Small intestine (tissue), 7 donors: ENCODE measurements around the gene CAMK1D. TPM values are rescaled to one million over a fixed set of nuclear protein-coding genes. Genes with fewer than 3 reads are reported as not detected.

Source experiments
- DNase-seq, 2 donors: peaks; one replicate each; pipeline versions ENCODE4 v3.0.0 to v3.0.0-alpha.2; 2013
- FAIRE-seq: peaks from 2 replicates; lab custom pipeline; 2012; peaks lifted over from hg19 to GRCh38; lab: Jason Lieb, UNC
- H3K27ac ChIP-seq, 3 donors: one replicate each; pipeline ENCODE4 v1.5.1; 2013; ENCODE audit warnings: low read length in 2 of 3, mild to moderate bottlenecking in 2 of 3, control low read depth in 1 of 3, inconsistent platforms in 1 of 3, low read depth in 1 of 3, moderate library complexity in 1 of 3
- H3K27me3 ChIP-seq, 3 donors: one replicate each; pipeline ENCODE4 v1.6.1; 2013; ENCODE audit warnings: low read length in 3 of 3, inconsistent platforms in 1 of 3; ENCODE audit not compliant: control insufficient read depth in 3 of 3, insufficient read depth in 3 of 3
- H3K36me3 ChIP-seq, 3 donors: one replicate each; pipeline ENCODE4 v1.6.1; 2013; ENCODE audit warnings: low read length in 3 of 3, inconsistent platforms in 1 of 3, low read depth in 1 of 3, mild to moderate bottlenecking in 1 of 3, moderate library complexity in 1 of 3; ENCODE audit not compliant: control insufficient read depth in 3 of 3, insufficient read depth in 2 of 3
- H3K4me1 ChIP-seq, 3 donors: one replicate each; pipeline ENCODE4 v1.6.1; 2013; ENCODE audit warnings: low read length in 2 of 3, inconsistent platforms in 1 of 3, low read depth in 1 of 3, mild to moderate bottlenecking in 1 of 3, moderate library complexity in 1 of 3; ENCODE audit not compliant: control insufficient read depth in 3 of 3, insufficient read depth in 2 of 3
- H3K4me3 ChIP-seq, 3 donors: one replicate each; pipeline ENCODE4 v1.5.1; 2013; ENCODE audit warnings: low read length in 3 of 3, control low read depth in 1 of 3, inconsistent platforms in 1 of 3, low read depth in 1 of 3, mild to moderate bottlenecking in 1 of 3, moderate library complexity in 1 of 3
- H3K9me3 ChIP-seq, 2 donors: one replicate each; pipeline ENCODE4 v1.6.1; 2013; ENCODE audit warnings: low read depth in 1 of 2, low read length in 1 of 2; ENCODE audit not compliant: control insufficient read depth in 2 of 2, insufficient read depth in 1 of 2
- WGBS, 3 donors: extraction: QIAGEN DNeasy Blood & Tissue Kit; methylation state at CpG; one replicate each; pipeline ENCODE4 v1.1.7; 2013; 5-methylcytosine and 5-hydroxymethylcytosine counted together
- polyA plus RNA-seq, 4 donors: library from polyadenylated mRNA; stranded (reverse) in 3 of 4; unstranded in 1 of 4; fragments of 200-250 nt in 3 of 4; fragments of 120-200 nt in 1 of 4; gene quantifications; one replicate each; pipeline versions ENCODE4 v1.2.1 to v1.2.3, GENCODE V29; 2013
- donor health status: healthy with polysubstance abuse.
- donor health status: control.
- donor health status: control.
- donor health status: Bipolar disorder and iron deficiency.
- donor health status: healthy.

The CAMK1D gene
- polyA plus RNA-seq, 4 donors, result 0.45 to 9.7 (median 3.8) TPM

- DNase-seq (no peak), FAIRE-seq (no peak)
- H3K27me3 ChIP-seq, result no peaks in the 10 kb centered on the region
- peaks cover 0 to 3% (median 0%) of the 10 kb centered on the region in 3 donors for H3K4me1 ChIP-seq
- no peak overlapping the region for H3K27ac ChIP-seq
- 68 to 85% (median 73%) methylated on average over 8 of the region's 8 CpGs for WGBS, 3 donors
- no peak overlapping the region for H3K4me3 ChIP-seq
- no peaks in the 10 kb centered on the region for H3K9me3 ChIP-seq
- no peaks in the 10 kb centered on the region for H3K36me3 ChIP-seq
These were observed 45.1 kb downstream of the CAMK1D start for GRCh38 chr10:12394241-12395033.

GRCh38 chr10:12396093-12396492, 46.7 kb downstream of the CAMK1D start:
- Histone ChIP-seq H3K27me3 (no peaks in the 10 kb centered on the region), H3K4me3 (no peak overlapping the region), H3K36me3 (no peaks in the 10 kb centered on the region), H3K4me1 (peaks cover 0 to 3% (median 0%) of the 10 kb centered on the region in 3 donors), H3K27ac (no peak overlapping the region), H3K9me3 (no peaks in the 10 kb centered on the region)
- 92 to 96% (median 93%) methylated on average over 9 of the region's 9 CpGs for WGBS, 3 donors
- FAIRE-seq, result no peak
- no peak for DNase-seq

GRCh38 chr10:12396567-12396966, 47.2 kb downstream of the CAMK1D start:
- H3K27ac ChIP-seq, result no peak overlapping the region
- H3K4me1 ChIP-seq, result peaks cover 0 to 3% (median 0%) of the 10 kb centered on the region in 3 donors
- no peak overlapping the region for H3K4me3 ChIP-seq
- 76 to 93% (median 81%) methylated on average over 6 of the region's 6 CpGs for WGBS, 3 donors
- peaks cover 0 to 2% (median 0%) of the 10 kb centered on the region in 3 donors for H3K36me3 ChIP-seq
- H3K27me3 ChIP-seq, result no peaks in the 10 kb centered on the region
- no peak for DNase-seq
- no peaks in the 10 kb centered on the region for H3K9me3 ChIP-seq
- FAIRE-seq, result no peak

GRCh38 chr10:12397147-12397896, 48.0 kb downstream of the CAMK1D start:
- FAIRE-seq, result no peak
- H3K4me3 ChIP-seq, result no peak overlapping the region
- H3K27me3 ChIP-seq, result no peaks in the 10 kb centered on the region
- H3K36me3 ChIP-seq, result peaks cover 0 to 2% (median 0%) of the 10 kb centered on the region in 3 donors
- peaks cover 0 to 3% (median 0%) of the 10 kb centered on the region in 3 donors for H3K4me1 ChIP-seq
- no peak for DNase-seq
- no peak overlapping the region for H3K27ac ChIP-seq
- H3K9me3 ChIP-seq, result no peaks in the 10 kb centered on the region
- WGBS, 3 donors, result 86 to 89% (median 87%) methylated on average over 10 of the region's 10 CpGs

GRCh38 chr10:12397941-12398340, 48.6 kb downstream of the CAMK1D start:
- DNase-seq, result no peak
- Histone ChIP-seq H3K9me3 (no peaks in the 10 kb centered on the region), H3K4me1 (peaks cover 0 to 3% (median 0%) of the 10 kb centered on the region in 3 donors), H3K27me3 (no peaks in the 10 kb centered on the region), H3K4me3 (no peak overlapping the region), H3K36me3 (peaks cover 0 to 2% (median 0%) of the 10 kb centered on the region in 3 donors), H3K27ac (no peak overlapping the region)
- 70 to 93% (median 86%) methylated on average over 2 of the region's 2 CpGs for whole genome bisulfite sequencing, 3 donors
- FAIRE-seq, result no peak

GRCh38 chr10:12400266-12400931, 51.1 kb downstream of the CAMK1D start:
- no peak for FAIRE-seq
- peaks cover 0 to 6% (median 3%) of the 10 kb centered on the region in 3 donors for H3K4me1 ChIP-seq
- no peaks in the 10 kb centered on the region for H3K9me3 ChIP-seq
- no peaks in the 10 kb centered on the region for H3K27me3 ChIP-seq
- WGBS, 3 donors, result 89 to 93% (median 92%) methylated on average over 11 of the region's 11 CpGs
- peaks cover 0 to 5% (median 0%) of the 10 kb centered on the region in 3 donors for H3K36me3 ChIP-seq
- H3K4me3 ChIP-seq, result no peak overlapping the region
- no peak overlapping the region for H3K27ac ChIP-seq
- DNase-seq, result no peak

GRCh38 chr10:12401466-12401865, 52.1 kb downstream of the CAMK1D start:
- H3K9me3 ChIP-seq, result no peaks in the 10 kb centered on the region
- H3K4me1 ChIP-seq, result peaks cover 2 to 11% (median 3%) of the 10 kb centered on the region in 3 donors
- no peak overlapping the region for H3K4me3 ChIP-seq
- no peak overlapping the region for H3K27ac ChIP-seq
- WGBS, 3 donors, result 94 to 97% (median 94%) methylated on average over 2 of the region's 2 CpGs
- FAIRE-seq, result no peak
- no peaks in the 10 kb centered on the region for H3K27me3 ChIP-seq
- H3K36me3 ChIP-seq, result peaks cover 0 to 5% (median 0%) of the 10 kb centered on the region in 3 donors
- DNase-seq, result no peak

- H3K4me1 ChIP-seq, result peaks cover 0 to 11% (median 2%) of the 10 kb centered on the region in 3 donors
- FAIRE-seq (no peak), DNase-seq (no peak)
- H3K36me3 ChIP-seq, result peaks cover 0 to 5% (median 0%) of the 10 kb centered on the region in 3 donors
- no peaks in the 10 kb centered on the region for H3K9me3 ChIP-seq
- H3K4me3 ChIP-seq, result no peak overlapping the region
- H3K27ac ChIP-seq, result no peak overlapping the region
- no peaks in the 10 kb centered on the region for H3K27me3 ChIP-seq
- 82 to 92% (median 89%) methylated on average over 9 of the region's 9 CpGs for WGBS, 3 donors
These were observed 53.8 kb downstream of the CAMK1D start for GRCh38 chr10:12403119-12403518.
